ENCODE data around the gene INHBE. TPM values are rescaled to one million over a fixed set of nuclear protein-coding genes. Genes with fewer than 3 reads are reported as not detected.

INHBE gene
- total and polyA plus RNA-seq, 4 donors, result 17.6 to 181 (median 110) TPM

DNA sequence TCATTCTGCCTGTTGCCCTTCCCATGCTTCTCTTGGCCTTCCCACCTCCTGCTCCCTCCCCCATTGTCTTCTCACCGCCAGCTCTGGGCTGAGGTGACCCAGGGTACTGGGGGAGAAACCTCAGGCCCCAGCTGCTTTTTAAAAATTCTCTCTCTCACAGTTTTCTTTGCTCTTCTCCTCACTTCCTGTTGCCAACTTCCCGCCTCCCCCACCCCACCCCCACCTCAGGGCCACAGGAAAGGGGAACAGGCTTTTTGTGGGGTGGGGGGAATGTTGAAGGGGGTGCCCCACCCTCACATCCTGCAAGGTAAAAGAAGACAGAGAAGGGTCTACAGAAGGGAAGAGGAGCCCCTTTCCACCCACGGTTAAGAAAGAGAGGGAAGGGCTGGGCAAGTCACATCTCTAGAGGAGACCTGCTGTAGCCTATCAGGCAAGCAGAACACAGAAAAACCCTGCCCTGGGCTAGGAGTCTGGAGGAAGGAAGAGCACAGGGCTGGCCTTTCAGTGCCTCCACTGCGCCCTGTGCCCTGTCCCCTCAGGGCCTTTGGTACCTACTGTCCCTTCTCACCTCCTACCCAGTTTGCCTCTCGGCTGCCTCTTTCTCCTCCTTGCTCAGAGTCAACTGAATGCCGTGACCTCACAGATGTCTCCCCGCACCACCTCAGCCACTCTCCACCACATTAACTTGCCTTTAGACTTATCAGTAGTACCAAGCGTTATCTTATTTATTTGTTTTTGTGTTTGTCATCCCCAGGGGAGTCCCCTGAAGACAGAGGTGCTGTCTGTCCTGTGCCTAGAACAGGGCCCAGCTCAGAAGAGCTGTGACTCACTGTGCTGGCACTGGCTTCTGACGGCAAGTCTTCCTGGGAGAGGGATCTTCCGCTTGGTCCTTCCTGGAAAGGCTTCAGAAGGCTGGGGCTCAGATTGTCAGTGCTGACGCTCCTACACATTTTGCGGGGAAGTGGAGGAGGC, 22.9 kb downstream of the INHBE start:
- no peak for DNase-seq (ENCODE audit: low spot score)
- no peaks in the 10 kb centered on the region for H3K9me3 ChIP-seq (ENCODE audit: control insufficient read depth in 4 of 4, low read length in 3 of 4)
- 73% methylated on average over 12 of the region's 12 CpGs for WGBS
- peak overlapping the region; percentile 66 to 79 for H3K27ac ChIP-seq (ENCODE audit: low read depth in 1 of 2, low read length in 2 of 2)
- H3K4me3 ChIP-seq (ENCODE audit: low read depth in 1 of 3, low read length in 3 of 3), result peak overlapping the region in 2 of 3 donors; percentile 2 to 12
- TF ChIP-seq RAD21 (IDR thresholded peaks at IDR 0.05) (no peak), JUND (IDR thresholded peaks at IDR 0.05) (no peak), YY1 (IDR thresholded peaks at IDR 0.05) (no peak), GABPA (IDR thresholded peaks at IDR 0.05 in 1 of 2, conservative IDR thresholded peaks at IDR 0.05 in 1 of 2) (no peak), ZBTB33 (IDR thresholded peaks at IDR 0.05) (no peak), CTCF (IDR thresholded peaks at IDR 0.05; ENCODE audit: low read depth, low read length, missing input control) (no peak), FOXA1 (IDR thresholded peaks at IDR 0.05) (no peak)
- H3K36me3 ChIP-seq (ENCODE audit: control insufficient read depth in 4 of 4, insufficient read depth in 3 of 4, low read depth in 1 of 4, low read length in 3 of 4), result no peaks in the 10 kb centered on the region
- peak overlapping the region; percentile 28 to 63 for H3K9ac ChIP-seq (ENCODE audit: low read depth in 1 of 2, low read length in 2 of 2)
- peaks cover 4 to 17% (median 12%) of the 10 kb centered on the region in 4 donors for H3K4me1 ChIP-seq (ENCODE audit: control insufficient read depth in 4 of 4, insufficient read depth in 4 of 4, low read length in 3 of 4)
- H3K27me3 ChIP-seq (ENCODE audit: control insufficient read depth in 4 of 4, insufficient read depth in 4 of 4, low read length in 3 of 4), result peaks cover 0 to 6% (median 3%) of the 10 kb centered on the region in 4 donors

DNA sequence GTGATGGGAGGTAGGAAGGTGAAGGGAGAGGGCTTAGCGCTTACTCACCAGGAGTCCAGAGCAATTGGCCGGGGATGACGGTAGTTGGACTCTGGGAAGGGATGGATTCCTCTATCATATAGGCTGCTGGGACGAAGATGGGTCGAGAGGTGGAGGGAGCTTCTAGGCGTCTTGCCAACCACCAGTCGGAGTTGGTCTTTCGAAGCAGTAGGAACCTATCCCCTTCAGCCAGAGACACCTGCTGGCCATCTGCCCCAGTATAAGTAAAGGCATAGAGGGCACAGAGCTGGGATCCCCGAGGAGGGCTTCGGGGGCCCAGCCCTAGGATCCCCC, 23.9 kb downstream of the INHBE start:
- peaks cover 0 to 6% (median 2%) of the 10 kb centered on the region in 4 donors for H3K27me3 ChIP-seq (ENCODE audit: control insufficient read depth in 4 of 4, insufficient read depth in 4 of 4, low read length in 3 of 4)
- peak overlapping the region; percentile 66 to 79 for H3K27ac ChIP-seq (ENCODE audit: low read depth in 1 of 2, low read length in 2 of 2)
- H3K4me1 ChIP-seq (ENCODE audit: control insufficient read depth in 4 of 4, insufficient read depth in 4 of 4, low read length in 3 of 4), result peaks cover 4 to 17% (median 12%) of the 10 kb centered on the region in 4 donors
- H3K36me3 ChIP-seq (ENCODE audit: control insufficient read depth in 4 of 4, insufficient read depth in 3 of 4, low read depth in 1 of 4, low read length in 3 of 4), result no peaks in the 10 kb centered on the region
- peak overlapping the region in 1 of 2 donors; percentile 38 for H3K9ac ChIP-seq (ENCODE audit: low read depth in 1 of 2, low read length in 2 of 2)
- H3K9me3 ChIP-seq (ENCODE audit: control insufficient read depth in 4 of 4, low read length in 3 of 4), result no peaks in the 10 kb centered on the region
- no peak for DNase-seq (ENCODE audit: low spot score)
- no peak overlapping the region for H3K4me3 ChIP-seq (ENCODE audit: low read depth in 1 of 3, low read length in 3 of 3)
- TF ChIP-seq, protein P1, sequence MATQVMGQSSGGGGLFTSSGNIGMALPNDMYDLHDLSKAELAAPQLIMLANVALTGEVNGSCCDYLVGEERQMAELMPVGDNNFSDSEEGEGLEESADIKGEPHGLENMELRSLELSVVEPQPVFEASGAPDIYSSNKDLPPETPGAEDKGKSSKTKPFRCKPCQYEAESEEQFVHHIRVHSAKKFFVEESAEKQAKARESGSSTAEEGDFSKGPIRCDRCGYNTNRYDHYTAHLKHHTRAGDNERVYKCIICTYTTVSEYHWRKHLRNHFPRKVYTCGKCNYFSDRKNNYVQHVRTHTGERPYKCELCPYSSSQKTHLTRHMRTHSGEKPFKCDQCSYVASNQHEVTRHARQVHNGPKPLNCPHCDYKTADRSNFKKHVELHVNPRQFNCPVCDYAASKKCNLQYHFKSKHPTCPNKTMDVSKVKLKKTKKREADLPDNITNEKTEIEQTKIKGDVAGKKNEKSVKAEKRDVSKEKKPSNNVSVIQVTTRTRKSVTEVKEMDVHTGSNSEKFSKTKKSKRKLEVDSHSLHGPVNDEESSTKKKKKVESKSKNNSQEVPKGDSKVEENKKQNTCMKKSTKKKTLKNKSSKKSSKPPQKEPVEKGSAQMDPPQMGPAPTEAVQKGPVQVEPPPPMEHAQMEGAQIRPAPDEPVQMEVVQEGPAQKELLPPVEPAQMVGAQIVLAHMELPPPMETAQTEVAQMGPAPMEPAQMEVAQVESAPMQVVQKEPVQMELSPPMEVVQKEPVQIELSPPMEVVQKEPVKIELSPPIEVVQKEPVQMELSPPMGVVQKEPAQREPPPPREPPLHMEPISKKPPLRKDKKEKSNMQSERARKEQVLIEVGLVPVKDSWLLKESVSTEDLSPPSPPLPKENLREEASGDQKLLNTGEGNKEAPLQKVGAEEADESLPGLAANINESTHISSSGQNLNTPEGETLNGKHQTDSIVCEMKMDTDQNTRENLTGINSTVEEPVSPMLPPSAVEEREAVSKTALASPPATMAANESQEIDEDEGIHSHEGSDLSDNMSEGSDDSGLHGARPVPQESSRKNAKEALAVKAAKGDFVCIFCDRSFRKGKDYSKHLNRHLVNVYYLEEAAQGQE (IDR thresholded peaks at IDR 0.05), result no peak
- TF ChIP-seq SP1 (IDR thresholded peaks at IDR 0.05), result no peak
- no peak for TF ChIP-seq GABPA (IDR thresholded peaks at IDR 0.05 in 1 of 2, conservative IDR thresholded peaks at IDR 0.05 in 1 of 2)
- TF ChIP-seq RXRA (IDR thresholded peaks at IDR 0.05), result no peak
- TF ChIP-seq HNF4A (conservative IDR thresholded peaks at IDR 0.05), result no peak
- no peak for TF ChIP-seq TAF1 (conservative IDR thresholded peaks at IDR 0.05)
- TF ChIP-seq JUND (IDR thresholded peaks at IDR 0.05), result no peak
- TF ChIP-seq, protein P2, sequence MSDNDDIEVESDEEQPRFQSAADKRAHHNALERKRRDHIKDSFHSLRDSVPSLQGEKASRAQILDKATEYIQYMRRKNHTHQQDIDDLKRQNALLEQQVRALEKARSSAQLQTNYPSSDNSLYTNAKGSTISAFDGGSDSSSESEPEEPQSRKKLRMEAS (IDR thresholded peaks at IDR 0.05), result no peak
- no peak for TF ChIP-seq YY1 (IDR thresholded peaks at IDR 0.05)
- no peak for TF ChIP-seq RAD21 (IDR thresholded peaks at IDR 0.05)
- no peak for TF ChIP-seq HNF4G (IDR thresholded peaks at IDR 0.05)
- TF ChIP-seq, protein P3, sequence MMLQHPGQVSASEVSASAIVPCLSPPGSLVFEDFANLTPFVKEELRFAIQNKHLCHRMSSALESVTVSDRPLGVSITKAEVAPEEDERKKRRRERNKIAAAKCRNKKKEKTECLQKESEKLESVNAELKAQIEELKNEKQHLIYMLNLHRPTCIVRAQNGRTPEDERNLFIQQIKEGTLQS (IDR thresholded peaks at IDR 0.05), result no peak
- no peak for TF ChIP-seq FOXA2 (IDR thresholded peaks at IDR 0.05)
- TF ChIP-seq ZBTB33 (IDR thresholded peaks at IDR 0.05), result no peak
- no peak for TF ChIP-seq EGR1 (IDR thresholded peaks at IDR 0.05; ENCODE audit: low read depth in 2 of 2)
- WGBS, result 85% methylated on average over 10 of the region's 10 CpGs
